HG02981 (cell line): ENCODE measurements around the gene RAB3IL1.
"Not testable (repeated sequence)": the region's sequence is repeated elsewhere in the genome, so short reads cannot be mapped to it uniquely, and the experiment has no call there.

ENCODE experiments used
- ATAC-seq: cut with Tn5 transposase; IDR thresholded peaks from one replicate; pipeline ENCODE4 v1.9.1; 2021; ENCODE audit warnings: mild to moderate bottlenecking, moderate library complexity; ENCODE audit not compliant: unreplicated experiment

The RAB3IL1 gene

GRCh38 chr11:61887839-61888494 is 29.4 kb downstream of the RAB3IL1 start:
- no peak for ATAC-seq

- no peak for ATAC-seq
Measured at GRCh38 chr11:61886643-61887042, 30.7 kb downstream of the RAB3IL1 start.

GRCh38 chr11:61885784-61886580 is 31.4 kb downstream of the RAB3IL1 start:
- no peak for ATAC-seq

GRCh38 chr11:61885166-61885778 is 32.1 kb downstream of the RAB3IL1 start:
- ATAC-seq: no peak

- ATAC-seq: no peak
Measured at GRCh38 chr11:61883947-61884346, 33.4 kb downstream of the RAB3IL1 start.

GRCh38 chr11:61883327-61883726 is 34.0 kb downstream of the RAB3IL1 start:
- no peak for ATAC-seq

- ATAC-seq: no peak
Measured at GRCh38 chr11:61882879-61883278, 34.5 kb downstream of the RAB3IL1 start.

- ATAC-seq: not testable (repeated sequence)
Measured at GRCh38 chr11:61882267-61882666, 35.1 kb downstream of the RAB3IL1 start.

- no peak for ATAC-seq
Measured at GRCh38 chr11:61881397-61881796, 36.0 kb downstream of the RAB3IL1 start.

- no peak for ATAC-seq
Measured at GRCh38 chr11:61880454-61880853, 36.9 kb downstream of the RAB3IL1 start.

GRCh38 chr11:61880031-61880430 is 37.3 kb downstream of the RAB3IL1 start:
- no peak for ATAC-seq

- no peak for ATAC-seq
Measured at GRCh38 chr11:61879152-61879551, 38.2 kb downstream of the RAB3IL1 start.

GRCh38 chr11:61875698-61876097 is 41.7 kb downstream of the RAB3IL1 start:
- no peak for ATAC-seq

GRCh38 chr11:61874853-61875252 is 42.5 kb downstream of the RAB3IL1 start:
- ATAC-seq: no peak

GRCh38 chr11:61874377-61874809 is 43.0 kb downstream of the RAB3IL1 start:
- ATAC-seq: no peak

GRCh38 chr11:61873588-61874376 is 43.6 kb downstream of the RAB3IL1 start:
- no peak for ATAC-seq

GRCh38 chr11:61872935-61873565 is 44.3 kb downstream of the RAB3IL1 start:
- no peak for ATAC-seq

- ATAC-seq: no peak
Measured at GRCh38 chr11:61871158-61871597, 46.2 kb downstream of the RAB3IL1 start.

GRCh38 chr11:61870541-61871031 is 46.8 kb downstream of the RAB3IL1 start:
- no peak for ATAC-seq

GRCh38 chr11:61869708-61870451 is 47.5 kb downstream of the RAB3IL1 start:
- ATAC-seq: no peak
